GM18868 (cell line): Measurements from ENCODE around the gene LEPROT.

Source experiments
- ATAC-seq: cut with Tn5 transposase; IDR thresholded peaks from one replicate; pipeline ENCODE4 v1.9.1; 2021; ENCODE audit warnings: mild to moderate bottlenecking, moderate library complexity; ENCODE audit not compliant: unreplicated experiment

The LEPROT gene

DNA sequence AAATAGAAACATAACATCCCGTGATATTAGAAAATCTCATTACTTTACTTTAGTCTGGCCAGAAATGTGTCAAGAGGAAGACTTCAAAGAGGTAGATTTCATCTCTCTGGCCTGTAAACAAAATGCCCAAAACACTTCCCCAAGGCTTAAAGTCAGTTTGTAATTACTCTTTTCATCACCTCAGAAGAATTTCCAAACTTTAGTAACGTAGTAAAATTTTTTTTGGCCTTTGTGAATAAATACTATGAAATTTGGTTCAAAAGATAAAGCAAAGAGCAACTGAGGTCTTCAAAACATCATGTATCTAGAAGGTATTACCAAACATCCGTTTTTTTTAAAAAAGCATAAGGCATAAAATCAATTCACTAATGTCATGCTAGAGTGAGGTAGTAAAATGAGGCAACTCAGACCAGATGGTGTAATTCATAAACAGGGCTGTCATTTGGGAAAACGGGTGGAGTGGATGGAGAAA, 51.4 kb downstream of the LEPROT start:
- no peak for ATAC-seq

- no peak for ATAC-seq
Measured at GRCh38 chr1:65476327-65476726, 55.9 kb downstream of the LEPROT start.

DNA sequence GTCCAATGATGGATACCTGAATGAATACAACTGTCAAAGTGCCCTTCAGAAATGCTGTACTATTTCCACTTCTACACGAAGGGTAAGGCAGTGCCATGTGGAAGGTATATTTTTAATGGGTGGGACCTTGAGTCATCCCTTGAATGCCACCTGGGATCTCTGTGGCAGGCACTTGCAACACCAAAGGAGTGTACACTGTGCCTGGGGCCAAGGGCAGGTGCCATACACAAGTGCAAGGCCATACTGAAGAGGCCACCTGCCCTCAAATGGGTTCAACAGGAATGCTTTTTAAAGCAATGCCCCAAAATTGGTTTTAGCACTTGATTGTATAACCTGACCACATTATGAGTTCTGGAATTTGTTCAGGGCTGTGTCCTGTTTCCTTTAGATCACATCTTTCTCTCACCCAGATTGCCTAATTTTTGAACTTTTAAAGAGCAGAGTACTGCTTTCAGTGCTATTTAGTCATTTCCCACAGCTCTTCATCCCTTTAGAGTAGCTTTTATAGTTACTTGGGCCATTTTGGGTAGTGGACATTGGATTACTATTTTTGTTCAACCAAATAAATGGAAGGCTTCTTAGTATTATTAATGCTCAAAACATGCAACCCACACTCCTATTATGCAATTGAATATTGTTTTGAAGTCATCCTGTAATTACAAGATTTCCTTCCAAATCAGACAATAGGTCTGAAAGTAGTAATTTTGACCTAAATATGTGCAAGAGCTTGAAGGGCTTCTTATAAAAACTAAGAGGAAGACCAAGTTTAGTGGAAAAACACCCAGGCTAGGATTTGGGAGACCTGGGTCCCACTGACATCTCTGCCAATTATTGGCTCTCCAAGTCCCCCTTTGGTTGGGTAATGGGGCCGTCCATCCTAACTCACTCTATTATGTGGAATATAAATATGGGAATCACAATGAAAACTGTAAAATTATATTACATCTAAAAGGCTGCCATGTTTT, 57.2 kb downstream of the LEPROT start:
- no peak for ATAC-seq

DNA sequence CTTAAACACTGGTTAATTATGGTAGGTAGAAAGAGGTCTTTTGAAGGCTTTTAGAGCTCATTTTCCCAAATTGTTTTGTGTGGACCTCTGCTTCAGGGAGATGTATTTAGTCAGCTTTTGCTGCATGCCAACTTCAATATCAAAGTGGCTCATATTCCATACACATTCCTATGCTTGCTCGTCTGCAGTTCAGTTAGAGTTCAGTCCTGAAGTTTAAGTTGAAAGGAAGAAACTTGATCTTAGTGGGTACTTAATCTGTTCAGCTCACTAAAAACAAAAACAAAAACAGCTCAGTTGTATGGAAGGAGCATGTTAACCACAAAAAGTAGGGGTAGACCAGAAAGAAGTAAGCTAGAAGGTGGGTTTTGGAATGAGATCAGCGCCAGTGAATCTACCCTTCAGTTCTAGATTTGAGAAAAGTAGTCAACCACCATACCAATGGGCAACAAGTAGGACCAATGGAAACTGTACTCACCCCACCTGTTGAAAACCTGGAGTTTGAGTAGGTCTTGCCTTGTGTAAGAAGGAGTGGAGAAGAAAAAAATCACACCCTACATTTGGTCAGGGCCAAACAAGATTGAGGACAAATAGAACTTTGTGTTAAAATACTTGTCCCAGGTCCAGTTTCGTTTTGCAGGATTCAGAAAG, 58.0 kb downstream of the LEPROT start:
- ATAC-seq: no peak

DNA sequence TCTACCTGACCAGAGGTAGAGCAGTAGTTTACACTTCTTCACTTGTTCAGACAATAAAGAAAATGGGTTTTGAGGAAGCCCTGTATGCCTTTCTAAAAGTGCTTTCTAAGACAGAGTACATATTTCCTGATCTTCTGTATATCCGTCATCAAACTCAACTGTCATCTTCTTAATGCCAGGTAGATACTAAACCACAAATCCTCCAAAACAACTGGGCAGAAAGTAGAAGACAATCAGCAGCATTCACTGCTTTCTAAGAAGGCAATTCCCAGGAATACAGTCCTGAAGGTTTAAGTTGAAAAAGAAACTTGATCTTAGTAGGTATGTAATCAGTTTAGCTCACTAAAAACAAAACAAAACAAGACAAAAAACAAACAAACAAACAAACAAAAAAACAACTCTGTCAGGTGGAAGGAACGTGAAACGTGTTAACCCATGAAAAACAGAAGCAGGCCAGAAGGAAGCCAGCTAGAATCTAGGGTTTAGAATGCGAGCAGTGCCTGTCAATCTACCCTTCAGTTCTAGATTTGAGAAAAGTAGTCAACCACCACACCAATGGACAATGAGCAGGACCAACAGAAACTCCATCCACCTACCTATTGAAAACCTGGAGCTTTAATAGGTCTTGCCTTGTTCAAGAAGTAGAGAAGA, 59.2 kb downstream of the LEPROT start:
- no peak for ATAC-seq

DNA sequence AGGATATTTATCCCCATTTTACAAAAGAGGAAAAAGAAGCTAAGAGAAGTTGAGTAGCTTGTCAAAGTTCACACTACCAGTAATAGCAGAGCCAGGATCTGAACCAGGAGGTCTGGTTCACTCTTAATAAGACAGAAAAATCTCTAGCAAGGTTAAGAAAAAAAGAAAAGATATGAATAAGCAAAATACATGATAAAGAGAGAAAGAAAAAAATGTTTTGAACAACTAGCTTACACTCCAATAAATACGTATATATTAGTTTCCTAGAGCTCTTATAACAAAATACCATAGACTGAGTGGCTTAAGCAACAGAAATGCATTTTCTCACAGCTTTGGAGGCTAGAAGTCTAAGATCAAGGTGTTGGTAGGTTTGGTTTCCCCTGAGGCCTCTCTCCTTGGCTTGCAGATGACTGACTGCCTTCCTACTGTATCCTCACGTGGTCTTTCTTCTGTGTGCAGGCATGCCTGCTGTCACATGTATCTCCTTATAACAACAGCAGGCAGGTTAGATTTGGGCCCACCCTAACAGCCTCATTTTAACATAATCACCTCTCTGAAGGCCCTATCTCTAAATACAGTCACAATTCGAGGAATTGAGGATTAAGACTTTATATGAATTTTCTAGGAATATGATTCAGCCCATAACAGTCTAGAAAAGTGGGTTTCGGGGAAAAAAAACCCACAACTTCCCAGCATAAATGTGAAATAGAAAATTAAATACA, 60.4 kb downstream of the LEPROT start:
- peak; percentile 40 for ATAC-seq

DNA sequence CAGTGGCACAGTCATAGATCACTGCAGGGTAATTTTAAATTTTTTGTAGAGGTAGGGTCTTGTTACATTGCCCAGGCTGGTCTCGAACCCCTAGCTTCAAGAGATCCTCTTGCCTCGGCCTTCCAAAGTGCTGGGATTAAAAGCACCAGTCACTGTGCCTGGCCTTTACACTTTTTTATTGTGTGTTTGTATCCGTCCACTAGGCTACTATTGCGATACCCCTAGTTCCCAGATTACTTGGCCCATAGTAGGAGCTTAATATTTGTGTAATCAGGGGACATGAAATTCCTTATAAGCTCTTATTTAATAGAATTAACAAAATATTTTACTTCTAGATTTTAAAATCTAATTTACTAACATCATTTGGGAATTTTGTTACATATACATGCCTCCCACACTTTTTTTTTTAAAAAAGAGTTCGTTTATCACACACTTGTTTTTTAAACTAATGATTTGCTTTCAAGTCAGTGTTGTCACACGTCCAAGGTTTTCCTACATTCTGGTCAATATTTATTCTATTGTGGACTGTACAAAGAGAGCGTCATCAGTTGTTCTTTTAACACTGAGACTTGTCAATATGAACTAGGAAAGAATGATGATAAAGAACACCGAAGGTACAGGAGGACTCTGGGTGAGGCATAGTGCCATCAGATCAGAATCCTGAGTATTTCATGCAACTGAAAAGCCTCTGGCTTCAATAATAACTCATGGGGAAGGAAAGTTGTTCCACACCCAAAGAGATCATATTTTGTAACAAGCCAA, 63.7 kb downstream of the LEPROT start:
- no peak for ATAC-seq
